DMS153 treated with DMSO at 0.1 percent for 48 hours (cell line): ENCODE results near the gene LAG3.
"Not testable (repeated sequence)": the region's sequence is repeated elsewhere in the genome, so short reads cannot be mapped to it uniquely, and the experiment has no call there.

ENCODE experiments used
- DNase-seq: peaks from one replicate; lab custom pipeline; 2025; ENCODE audit not compliant: unreplicated experiment; lab: John Stamatoyannopoulos, UW

Gene LAG3

GRCh38 chr12:6772331-6772695 lies at the start of gene LAG3:
LAG3 (plus strand) TSS chr12:6772520; CDS start chr12:6772853, 333 bp downstream.
- DNase-seq: no peak

DNA sequence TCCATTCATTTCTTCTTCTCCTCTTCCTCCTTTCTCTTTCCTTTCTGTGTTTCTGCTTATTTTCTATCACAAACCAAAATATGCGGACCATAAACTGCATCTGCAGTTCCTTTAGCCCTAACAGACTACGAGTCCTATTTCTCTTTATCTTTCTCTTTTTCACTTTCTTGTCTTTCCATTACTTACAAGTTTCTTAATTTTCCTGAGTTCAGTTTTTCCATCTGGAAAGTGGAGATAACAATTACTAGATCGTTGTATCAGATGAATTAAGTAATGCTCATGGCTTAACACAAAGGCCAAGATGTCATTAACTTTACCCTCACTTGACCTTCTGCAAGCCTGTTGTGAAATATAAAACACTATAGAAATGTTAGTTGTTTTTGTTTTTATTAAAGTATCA lies 49.5 kb upstream of the LAG3 start:
- no peak for DNase-seq

- DNase-seq: peak; percentile 98
Measured at GRCh38 chr12:6723607-6724408, 48.5 kb upstream of the LAG3 start, which contains the start of gene COPS7A. COPS7A (plus strand) TSS chr12:6724046; CDS start chr12:6724657, 611 bp downstream.

GRCh38 chr12:6724409-6724797 lies 47.9 kb upstream of the LAG3 start:
- DNase-seq: no peak

DNA sequence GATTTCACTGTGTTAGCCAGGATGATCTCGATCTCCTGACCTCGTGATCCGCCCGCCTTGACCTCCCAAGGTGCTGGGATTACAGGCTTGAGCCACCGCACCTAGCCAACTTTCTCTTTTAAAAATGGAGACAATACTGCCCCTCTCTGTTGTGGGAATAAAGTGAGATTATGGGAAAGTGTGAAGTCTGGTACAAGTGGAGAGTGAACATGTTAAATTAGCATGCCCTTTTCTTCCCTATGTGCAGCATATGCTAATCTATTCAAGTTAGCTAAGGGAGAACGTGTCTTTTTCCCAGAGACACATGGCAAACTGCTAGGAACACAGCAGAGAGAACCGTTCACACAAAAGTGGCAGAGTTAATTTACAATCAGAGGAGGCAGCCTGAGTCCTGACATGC lies 47.0 kb upstream of the LAG3 start:
- no peak for DNase-seq

GRCh38 chr12:6729186-6729585 lies 43.1 kb upstream of the LAG3 start:
- DNase-seq: no peak

DNA sequence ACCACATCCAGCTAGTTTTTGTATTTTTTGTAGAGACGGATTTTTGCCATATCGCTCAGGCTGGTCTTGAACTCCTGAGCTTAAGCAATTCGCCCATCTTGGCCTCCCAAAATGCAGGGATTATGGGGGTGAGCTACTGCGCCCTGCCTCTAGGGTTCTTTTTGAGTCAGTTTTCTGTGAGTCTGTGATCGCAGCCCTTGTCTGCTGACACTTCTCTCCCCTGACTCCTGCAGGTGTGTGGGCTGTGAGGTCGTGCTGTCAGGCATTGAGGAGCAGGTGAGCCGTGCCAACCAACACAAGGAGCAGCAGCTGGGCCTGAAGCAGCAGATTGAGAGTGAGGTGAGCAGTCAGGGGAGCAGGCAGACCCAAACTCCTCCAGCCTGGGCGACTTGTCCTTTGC lies 42.2 kb upstream of the LAG3 start:
- no peak for DNase-seq

DNA sequence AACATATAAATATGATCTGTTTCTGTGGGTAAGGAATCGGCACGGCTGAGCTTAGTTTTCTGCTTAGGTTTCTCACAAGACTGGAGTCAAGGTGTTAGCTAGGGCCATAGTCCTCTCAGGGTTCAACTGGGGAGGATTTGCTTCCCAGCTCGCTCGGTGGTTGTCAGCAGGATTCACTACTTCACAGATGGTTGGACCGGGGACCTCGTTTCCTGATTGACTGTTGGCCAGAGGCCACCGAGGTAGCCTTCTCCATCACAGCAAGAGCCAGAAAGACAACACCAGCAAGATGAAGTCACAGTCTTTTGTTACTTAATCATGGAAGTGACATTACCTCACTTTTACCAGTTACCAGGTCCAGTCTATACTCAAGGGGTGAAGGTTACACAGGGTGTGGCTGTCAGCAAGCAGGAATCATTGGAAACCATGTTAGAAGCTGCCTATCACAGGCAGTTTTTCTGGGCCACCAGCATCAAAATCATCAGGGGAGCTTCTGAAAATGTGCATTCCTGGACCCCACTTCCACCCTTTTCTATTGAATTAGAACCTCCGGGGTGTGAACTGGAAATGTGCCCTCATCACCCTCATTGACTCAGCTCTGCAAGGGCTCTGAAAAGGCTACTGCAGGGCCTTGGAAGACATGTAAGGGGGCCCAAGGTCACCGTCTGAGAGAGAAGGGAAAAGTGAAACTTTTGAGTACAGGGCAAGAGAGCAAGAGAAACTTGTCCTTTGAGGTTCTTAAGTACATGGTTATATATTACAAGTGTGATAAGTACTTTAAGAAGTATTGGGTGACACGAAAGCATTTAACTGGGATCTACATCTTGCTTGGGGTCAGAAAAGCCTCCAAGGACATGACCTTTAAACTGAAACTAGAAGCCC lies 37.6 kb upstream of the LAG3 start:
- DNase-seq: no peak

GRCh38 chr12:6735448-6736191 lies 36.7 kb upstream of the LAG3 start:
- peak; percentile 81 for DNase-seq

GRCh38 chr12:6736754-6737153 lies 35.6 kb upstream of the LAG3 start:
- DNase-seq: no peak

DNA sequence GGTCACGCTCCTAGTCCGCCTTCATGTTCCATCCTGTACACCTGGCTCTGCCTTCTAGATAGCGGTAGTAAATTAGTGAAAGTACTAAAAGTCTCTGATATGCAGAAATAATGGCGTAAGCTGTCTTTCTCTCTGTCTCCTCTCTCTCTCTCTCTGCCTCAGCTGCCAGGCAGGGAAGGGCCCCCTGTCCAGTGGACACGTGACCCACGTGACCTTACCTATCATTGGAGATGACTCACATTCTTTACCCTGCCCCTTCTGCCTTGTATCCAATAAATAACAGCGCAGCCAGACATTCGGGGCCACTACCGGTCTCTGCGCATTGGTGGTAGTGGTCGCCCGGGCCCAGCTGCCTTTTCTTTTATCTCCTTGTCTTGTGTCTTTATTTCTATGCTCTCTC lies 30.2 kb upstream of the LAG3 start:
- DNase-seq: not testable (repeated sequence)

DNA sequence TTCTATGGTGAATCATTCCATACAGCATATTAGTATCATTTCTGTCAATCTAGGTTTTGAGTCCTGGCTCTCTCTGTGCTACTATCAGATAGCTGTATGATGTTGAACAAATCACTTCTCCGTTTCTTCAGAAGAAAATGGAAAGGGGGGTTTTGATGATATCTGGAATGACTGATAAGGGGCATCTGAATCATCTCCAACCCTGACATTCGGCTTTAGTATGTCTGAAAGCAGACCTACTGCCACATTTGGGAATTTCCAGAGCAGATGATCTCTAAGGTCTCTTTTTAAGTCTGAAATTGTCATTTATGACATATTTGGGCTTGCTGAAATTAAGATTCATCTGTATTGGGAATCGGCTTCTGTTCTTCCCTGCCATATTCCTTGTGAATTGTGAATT lies 29.5 kb upstream of the LAG3 start:
- no peak for DNase-seq

- not testable (repeated sequence) for DNase-seq
Measured at GRCh38 chr12:6743300-6743699, 29.0 kb upstream of the LAG3 start.

GRCh38 chr12:6745741-6746525 lies 26.4 kb upstream of the LAG3 start:
- DNase-seq: no peak

DNA sequence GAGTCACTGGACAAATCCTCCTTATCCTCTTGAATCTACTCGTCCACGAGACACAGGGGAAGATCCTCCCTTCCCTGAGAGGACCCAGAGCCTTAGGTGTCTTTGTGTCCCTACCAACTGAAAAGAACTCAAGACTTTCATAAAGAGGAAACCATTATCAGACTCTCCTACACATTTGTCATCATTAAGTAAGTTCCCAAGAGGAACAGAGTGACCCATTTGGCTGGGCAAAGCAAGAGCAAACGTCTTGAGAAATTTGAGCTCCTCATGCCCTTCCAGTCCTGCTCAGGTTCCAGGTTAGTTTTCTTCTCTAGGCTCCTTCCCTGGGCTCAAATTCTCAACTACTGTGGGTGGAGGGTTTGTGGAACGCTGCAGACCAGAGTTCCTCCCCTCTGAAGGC lies 25.1 kb upstream of the LAG3 start:
- no peak for DNase-seq

DNA sequence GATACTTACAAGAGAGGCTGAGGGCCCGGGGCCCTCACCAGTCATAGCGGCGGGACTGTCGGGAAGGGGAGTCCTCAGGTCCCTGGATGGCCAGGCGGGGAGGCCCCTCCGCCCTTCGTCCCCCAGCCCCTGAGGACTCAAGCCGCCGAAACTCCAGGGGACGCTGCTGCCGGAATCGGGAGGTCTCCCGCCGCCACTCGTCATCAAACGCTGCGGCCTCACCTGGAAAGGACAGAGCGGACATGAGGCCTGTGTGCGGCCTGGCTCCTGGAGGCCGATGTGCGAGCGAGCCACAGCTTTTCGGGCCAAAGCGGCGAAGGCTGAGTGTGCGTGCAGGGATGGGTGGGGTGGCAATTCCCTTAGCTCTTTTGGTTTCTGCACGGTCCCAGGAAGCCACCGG lies 23.6 kb upstream of the LAG3 start:
- DNase-seq: no peak

DNA sequence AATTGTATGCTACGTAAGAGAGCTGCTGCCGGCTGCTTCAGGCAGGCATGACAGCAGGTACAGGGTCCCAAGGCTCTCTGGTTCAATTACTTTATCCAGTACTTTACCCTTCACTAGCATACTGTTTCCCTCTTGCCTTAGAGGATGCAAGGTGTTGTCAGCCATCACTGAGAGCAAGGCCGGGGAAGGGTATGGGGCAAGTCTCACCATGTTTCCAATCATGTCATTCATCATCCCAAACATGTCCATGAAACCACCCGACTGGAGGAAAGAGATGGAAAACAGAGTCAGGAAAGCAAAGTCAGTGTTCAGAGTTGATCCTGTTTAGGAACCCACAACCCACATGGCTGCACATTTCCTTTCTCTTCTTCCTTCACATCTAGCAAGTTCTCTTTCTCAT lies 21.8 kb upstream of the LAG3 start:
- no peak for DNase-seq

DNA sequence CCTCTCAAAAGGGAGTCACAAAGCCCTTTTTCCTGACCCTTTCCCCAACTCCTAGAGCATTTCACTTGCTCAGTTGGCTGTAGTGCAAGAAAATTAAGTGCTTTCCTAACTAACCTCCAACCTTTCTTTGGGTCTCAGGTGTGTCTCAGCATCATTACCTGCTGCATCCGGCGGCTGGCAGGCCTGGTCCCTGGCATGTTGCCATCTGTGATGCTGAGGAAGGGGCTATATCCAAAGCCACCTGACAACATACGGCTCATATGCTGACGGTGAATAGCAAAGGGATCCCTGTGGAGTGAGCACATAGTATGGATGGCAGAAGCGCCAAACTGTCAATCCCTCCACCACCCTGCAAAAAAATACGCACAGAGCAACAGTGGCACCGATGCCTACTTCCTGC lies 20.6 kb upstream of the LAG3 start:
- DNase-seq: no peak

DNA sequence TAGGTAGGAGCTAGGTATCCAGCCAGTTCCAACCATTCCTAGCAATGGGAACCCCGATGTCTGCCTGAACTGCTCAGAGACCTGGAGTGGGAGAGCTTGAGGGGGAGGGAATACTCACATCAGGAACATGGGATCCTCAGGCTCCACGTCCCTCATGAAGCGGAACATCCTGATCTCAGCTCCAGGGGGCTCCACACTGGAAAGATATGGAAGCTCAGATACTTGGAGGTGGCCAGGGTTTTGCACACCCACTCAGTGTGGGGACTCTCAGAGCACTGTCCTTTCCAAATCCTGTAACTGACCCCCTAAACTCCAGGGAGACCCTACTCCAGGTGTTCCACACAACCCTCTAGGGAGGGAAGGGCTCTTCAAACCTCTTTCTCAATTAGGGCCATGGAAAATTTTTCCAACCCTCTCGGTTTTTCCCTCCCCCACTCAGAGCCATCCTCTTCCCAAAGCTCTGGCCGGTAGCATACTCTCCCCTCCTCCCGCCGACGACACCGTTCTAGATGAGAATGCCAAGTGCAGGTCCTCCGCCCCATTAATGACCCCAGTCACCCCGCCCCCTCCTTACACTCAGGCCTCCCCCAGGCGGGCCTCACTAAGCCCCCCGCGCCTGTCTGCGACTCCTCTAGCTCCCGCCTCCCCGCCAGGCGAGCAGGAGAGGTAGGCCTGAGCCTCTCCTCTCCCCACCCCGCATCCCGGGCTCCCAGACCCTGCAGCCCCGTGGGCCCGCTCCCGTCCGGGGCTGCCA lies 20.0 kb upstream of the LAG3 start:
- no peak for DNase-seq
